Liver (tissue), 9 donors: ENCODE measurements around the gene OMG. TPM values are rescaled to one million over a fixed set of nuclear protein-coding genes. Genes with fewer than 3 reads are reported as not detected.

Experiments used
- DNase-seq: peaks from one replicate; pipeline ENCODE4 v3.0.0-alpha.2; 2017; ENCODE audit warnings: low spot score
- H3K27ac ChIP-seq, 2 donors: one replicate each; pipeline ENCODE4 v1.7.0; 2013; ENCODE audit warnings: inconsistent platforms in 2 of 2, low read length in 2 of 2, control low read depth in 1 of 2, low read depth in 1 of 2, mild to moderate bottlenecking in 1 of 2
- H3K27me3 ChIP-seq, 4 donors: one replicate each; pipeline versions ENCODE4 v1.6.1 to v1.7.0; 2013; ENCODE audit warnings: low read length in 3 of 4, inconsistent platforms in 1 of 4, mild to moderate bottlenecking in 1 of 4, moderate library complexity in 1 of 4; ENCODE audit not compliant: control insufficient read depth in 4 of 4, insufficient read depth in 4 of 4
- H3K36me3 ChIP-seq, 4 donors: one replicate each; pipeline versions ENCODE4 v1.6.1 to v1.7.0; 2013; ENCODE audit warnings: low read length in 3 of 4, mild to moderate bottlenecking in 3 of 4, low read depth in 1 of 4, moderate library complexity in 1 of 4; ENCODE audit not compliant: control insufficient read depth in 4 of 4, insufficient read depth in 3 of 4
- H3K4me1 ChIP-seq, 4 donors: one replicate each; pipeline versions ENCODE4 v1.6.1 to v1.7.0; 2013; ENCODE audit warnings: low read length in 3 of 4, mild to moderate bottlenecking in 3 of 4, moderate library complexity in 1 of 4; ENCODE audit not compliant: control insufficient read depth in 4 of 4, insufficient read depth in 4 of 4
- H3K4me3 ChIP-seq, 3 donors: one replicate each; pipeline versions ENCODE4 v1.6.1 to v1.7.0; 2013; ENCODE audit warnings: low read length in 3 of 3, control low read depth in 1 of 3, low read depth in 1 of 3, mild to moderate bottlenecking in 1 of 3
- H3K9ac ChIP-seq, 2 donors: one replicate each; pipeline ENCODE4 v1.7.0; 2013; ENCODE audit warnings: low read length in 2 of 2, mild to moderate bottlenecking in 2 of 2, moderate library complexity in 2 of 2, control low read depth in 1 of 2, low read depth in 1 of 2
- H3K9me3 ChIP-seq, 4 donors: one replicate each; pipeline versions ENCODE4 v1.6.1 to v1.7.0; 2013; ENCODE audit warnings: low read length in 3 of 4; ENCODE audit not compliant: control insufficient read depth in 4 of 4
- EGR1 ChIP-seq, 2 donors: IDR thresholded peaks; 2 replicates each; pipeline ENCODE4 v1.6.1; 2016 to 2018; ENCODE audit warnings: antibody characterized with exemption in 2 of 2, low read depth in 2 of 2
- FOXA1 ChIP-seq: IDR thresholded peaks from 2 replicates; pipeline ENCODE4 v1.6.1; 2016; ENCODE audit warnings: antibody characterized with exemption
- FOXA2 ChIP-seq: IDR thresholded peaks from 2 replicates; pipeline ENCODE4 v1.6.1; 2016; ENCODE audit warnings: antibody characterized with exemption
- GABPA ChIP-seq, 2 donors: IDR thresholded peaks in 1 of 2; conservative IDR thresholded peaks in 1 of 2; 2 replicates each; pipeline ENCODE4 v1.6.1; 2016; ENCODE audit warnings: antibody characterized with exemption in 2 of 2, mild to moderate bottlenecking in 1 of 2, moderate library complexity in 1 of 2
- HNF4A ChIP-seq, 2 donors: conservative IDR thresholded peaks; 2 replicates each; pipeline ENCODE4 v1.6.1; 2016; ENCODE audit warnings: antibody characterized with exemption in 2 of 2, mild to moderate bottlenecking in 2 of 2
- HNF4G ChIP-seq: IDR thresholded peaks from 2 replicates; pipeline ENCODE4 v1.6.1; 2016; ENCODE audit warnings: antibody characterized with exemption
- JUND ChIP-seq, 2 donors: IDR thresholded peaks; 2 replicates each; pipeline ENCODE4 v1.6.1; 2016; ENCODE audit warnings: antibody characterized with exemption in 2 of 2
- NR2F2 ChIP-seq: IDR thresholded peaks from 2 replicates; pipeline ENCODE4 v1.6.1; 2016; ENCODE audit warnings: antibody characterized with exemption
- RAD21 ChIP-seq, 2 donors: IDR thresholded peaks; 2 replicates each; pipeline ENCODE4 v1.6.1; 2016; ENCODE audit warnings: antibody characterized with exemption in 2 of 2, mild to moderate bottlenecking in 2 of 2
- RXRA ChIP-seq, 2 donors: IDR thresholded peaks; 2 replicates each; pipeline ENCODE4 v1.6.1; 2017 to 2018; ENCODE audit warnings: antibody characterized with exemption in 2 of 2, mild to moderate bottlenecking in 1 of 2
- SP1 ChIP-seq: IDR thresholded peaks from 2 replicates; pipeline ENCODE4 v1.6.1; 2018; ENCODE audit warnings: antibody characterized with exemption, mild to moderate bottlenecking
- TAF1 ChIP-seq: conservative IDR thresholded peaks from 2 replicates; pipeline ENCODE4 v1.6.1; 2016; ENCODE audit warnings: antibody characterized with exemption, mild to moderate bottlenecking
- YY1 ChIP-seq: IDR thresholded peaks from 2 replicates; pipeline ENCODE4 v1.6.1; 2016; ENCODE audit warnings: antibody characterized with exemption, mild to moderate bottlenecking
- WGBS: extraction: QIAGEN DNeasy Blood & Tissue Kit; methylation state at CpG from one replicate; pipeline ENCODE4 v1.1.7; 2013; 5-methylcytosine and 5-hydroxymethylcytosine counted together
- polyA plus RNA-seq, 2 donors: library from polyadenylated mRNA; stranded (reverse) in 1 of 2; unstranded in 1 of 2; fragments of 200-250 nt in 1 of 2; fragments of >200 nt in 1 of 2; fragmentation: Nextera tagmentation in 1 of 2; extraction: Ambion mirVana in 1 of 2; gene quantifications; one replicate each; pipeline versions ENCODE4 v1.2.1 to v1.2.3, GENCODE V29; 2013 to 2015
- total RNA-seq, 2 donors: library from RNA; depleted of rRNA; stranded (reverse); fragments of >200 nt; gene quantifications; one replicate each; pipeline ENCODE4 v1.2.3, GENCODE V29; 2014
- TF ChIP-seq, protein P1 (sequence below): IDR thresholded peaks from 2 replicates; pipeline ENCODE4 v1.6.1; 2016; ENCODE audit warnings: antibody characterized with exemption
- TF ChIP-seq, protein P2 (sequence below): IDR thresholded peaks from 2 replicates; pipeline ENCODE4 v1.6.1; 2016; ENCODE audit warnings: antibody characterized with exemption
- TF ChIP-seq, protein P3 (sequence below): fragments of 150-350 bp; IDR thresholded peaks from 2 replicates; pipeline ENCODE4 v1.5.1; 2017; ENCODE audit warnings: improper control_type of control experiment, low read depth, low read length; ENCODE audit not compliant: missing input control
- TF ChIP-seq, protein P4 (sequence below): IDR thresholded peaks from 2 replicates; pipeline ENCODE4 v1.6.1; 2016; ENCODE audit warnings: antibody characterized with exemption, mild to moderate bottlenecking
- TF ChIP-seq, protein P5 (sequence below): IDR thresholded peaks from 2 replicates; pipeline ENCODE4 v1.6.1; 2016; ENCODE audit warnings: antibody characterized with exemption
- donor health status: healthy.
- donor health status: healthy.
- donor health status: healthy.
- donor health status: healthy.
- donor health status: healthy.

OMG gene
- total and polyA plus RNA-seq, 4 donors, result 0.05 to 2.1 (median 0.19) TPM

DNA sequence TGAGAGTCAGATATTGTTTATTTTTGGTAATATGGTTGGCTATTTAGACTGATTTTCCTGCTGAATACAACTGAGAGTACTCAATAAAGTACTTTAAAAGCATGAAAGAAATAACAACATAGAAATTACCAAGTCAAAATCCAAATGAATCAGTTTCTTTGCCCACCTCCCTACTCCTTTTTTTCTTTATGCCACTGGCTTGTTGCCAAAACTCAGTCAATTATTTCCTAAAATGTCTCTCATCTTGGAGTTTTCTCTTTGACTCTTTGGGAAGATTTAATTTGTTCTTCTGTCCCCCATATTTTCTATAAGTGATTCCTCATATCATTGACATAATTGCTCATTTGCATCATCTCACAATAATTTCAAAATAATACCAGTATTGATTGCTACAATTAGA, 2.6 kb upstream of the OMG start:
- no peak overlapping the region for H3K27ac ChIP-seq
- no peaks in the 10 kb centered on the region for H3K4me1 ChIP-seq
- H3K4me3 ChIP-seq, result no peak overlapping the region
- TF ChIP-seq TAF1 (no peak), JUND (IDR thresholded peaks at IDR 0.05) (no peak), FOXA1 (no peak), FOXA2 (no peak), EGR1 (IDR thresholded peaks at IDR 0.05; ENCODE audit: low read depth in 2 of 2) (no peak), YY1 (no peak)
- TF ChIP-seq, protein P1, sequence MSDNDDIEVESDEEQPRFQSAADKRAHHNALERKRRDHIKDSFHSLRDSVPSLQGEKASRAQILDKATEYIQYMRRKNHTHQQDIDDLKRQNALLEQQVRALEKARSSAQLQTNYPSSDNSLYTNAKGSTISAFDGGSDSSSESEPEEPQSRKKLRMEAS, result no peak
- TF ChIP-seq, protein P2, sequence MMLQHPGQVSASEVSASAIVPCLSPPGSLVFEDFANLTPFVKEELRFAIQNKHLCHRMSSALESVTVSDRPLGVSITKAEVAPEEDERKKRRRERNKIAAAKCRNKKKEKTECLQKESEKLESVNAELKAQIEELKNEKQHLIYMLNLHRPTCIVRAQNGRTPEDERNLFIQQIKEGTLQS, result no peak
- no peak overlapping the region for H3K9ac ChIP-seq
- no peaks in the 10 kb centered on the region for H3K9me3 ChIP-seq
- H3K36me3 ChIP-seq, result peaks cover 0 to 2% (median 0%) of the 10 kb centered on the region in 4 donors
- DNase-seq, result no peak
- no peaks in the 10 kb centered on the region for H3K27me3 ChIP-seq

DNA sequence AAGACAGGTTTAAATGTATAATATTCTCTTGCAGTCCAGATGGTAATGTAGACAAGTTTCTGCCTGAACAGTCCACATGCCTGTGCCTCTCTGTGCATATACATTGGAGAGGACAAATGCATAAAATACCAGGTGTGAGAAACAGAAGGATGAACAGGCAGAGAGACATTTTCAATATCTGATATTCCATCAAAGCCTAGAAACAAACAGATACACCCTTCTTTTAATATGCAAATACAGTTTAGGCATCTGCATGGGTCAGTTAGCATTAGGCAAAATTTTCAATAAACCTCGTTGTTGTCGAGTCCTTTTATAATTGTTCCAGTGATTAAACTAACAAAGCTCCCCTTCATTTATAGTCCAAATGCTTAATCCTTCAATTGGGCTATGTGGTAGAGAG, 897 bp downstream of the OMG start:
- Histone ChIP-seq H3K9ac (no peak overlapping the region), H3K4me1 (no peaks in the 10 kb centered on the region), H3K4me3 (no peak overlapping the region), H3K36me3 (peaks cover 0 to 4% (median 2%) of the 10 kb centered on the region in 4 donors), H3K9me3 (no peaks in the 10 kb centered on the region), H3K27me3 (no peaks in the 10 kb centered on the region), H3K27ac (no peak overlapping the region)
- 92% methylated on average over 2 of the region's 2 CpGs for WGBS
- no peak for DNase-seq
- TF ChIP-seq FOXA1, result no peak
- no peak for TF ChIP-seq SP1
- TF ChIP-seq RAD21 (IDR thresholded peaks at IDR 0.05), result no peak
- TF ChIP-seq, protein P2, result no peak
- no peak for TF ChIP-seq HNF4G
- no peak for TF ChIP-seq EGR1 (IDR thresholded peaks at IDR 0.05; ENCODE audit: low read depth in 2 of 2)
- no peak for TF ChIP-seq HNF4A (conservative IDR thresholded peaks at IDR 0.05)
- TF ChIP-seq, protein P1, result no peak
- TF ChIP-seq, protein P3, sequence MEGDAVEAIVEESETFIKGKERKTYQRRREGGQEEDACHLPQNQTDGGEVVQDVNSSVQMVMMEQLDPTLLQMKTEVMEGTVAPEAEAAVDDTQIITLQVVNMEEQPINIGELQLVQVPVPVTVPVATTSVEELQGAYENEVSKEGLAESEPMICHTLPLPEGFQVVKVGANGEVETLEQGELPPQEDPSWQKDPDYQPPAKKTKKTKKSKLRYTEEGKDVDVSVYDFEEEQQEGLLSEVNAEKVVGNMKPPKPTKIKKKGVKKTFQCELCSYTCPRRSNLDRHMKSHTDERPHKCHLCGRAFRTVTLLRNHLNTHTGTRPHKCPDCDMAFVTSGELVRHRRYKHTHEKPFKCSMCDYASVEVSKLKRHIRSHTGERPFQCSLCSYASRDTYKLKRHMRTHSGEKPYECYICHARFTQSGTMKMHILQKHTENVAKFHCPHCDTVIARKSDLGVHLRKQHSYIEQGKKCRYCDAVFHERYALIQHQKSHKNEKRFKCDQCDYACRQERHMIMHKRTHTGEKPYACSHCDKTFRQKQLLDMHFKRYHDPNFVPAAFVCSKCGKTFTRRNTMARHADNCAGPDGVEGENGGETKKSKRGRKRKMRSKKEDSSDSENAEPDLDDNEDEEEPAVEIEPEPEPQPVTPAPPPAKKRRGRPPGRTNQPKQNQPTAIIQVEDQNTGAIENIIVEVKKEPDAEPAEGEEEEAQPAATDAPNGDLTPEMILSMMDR, result no peak
- TF ChIP-seq NR2F2, result no peak
- TF ChIP-seq YY1, result no peak
- no peak for TF ChIP-seq FOXA2
- TF ChIP-seq, protein P4, sequence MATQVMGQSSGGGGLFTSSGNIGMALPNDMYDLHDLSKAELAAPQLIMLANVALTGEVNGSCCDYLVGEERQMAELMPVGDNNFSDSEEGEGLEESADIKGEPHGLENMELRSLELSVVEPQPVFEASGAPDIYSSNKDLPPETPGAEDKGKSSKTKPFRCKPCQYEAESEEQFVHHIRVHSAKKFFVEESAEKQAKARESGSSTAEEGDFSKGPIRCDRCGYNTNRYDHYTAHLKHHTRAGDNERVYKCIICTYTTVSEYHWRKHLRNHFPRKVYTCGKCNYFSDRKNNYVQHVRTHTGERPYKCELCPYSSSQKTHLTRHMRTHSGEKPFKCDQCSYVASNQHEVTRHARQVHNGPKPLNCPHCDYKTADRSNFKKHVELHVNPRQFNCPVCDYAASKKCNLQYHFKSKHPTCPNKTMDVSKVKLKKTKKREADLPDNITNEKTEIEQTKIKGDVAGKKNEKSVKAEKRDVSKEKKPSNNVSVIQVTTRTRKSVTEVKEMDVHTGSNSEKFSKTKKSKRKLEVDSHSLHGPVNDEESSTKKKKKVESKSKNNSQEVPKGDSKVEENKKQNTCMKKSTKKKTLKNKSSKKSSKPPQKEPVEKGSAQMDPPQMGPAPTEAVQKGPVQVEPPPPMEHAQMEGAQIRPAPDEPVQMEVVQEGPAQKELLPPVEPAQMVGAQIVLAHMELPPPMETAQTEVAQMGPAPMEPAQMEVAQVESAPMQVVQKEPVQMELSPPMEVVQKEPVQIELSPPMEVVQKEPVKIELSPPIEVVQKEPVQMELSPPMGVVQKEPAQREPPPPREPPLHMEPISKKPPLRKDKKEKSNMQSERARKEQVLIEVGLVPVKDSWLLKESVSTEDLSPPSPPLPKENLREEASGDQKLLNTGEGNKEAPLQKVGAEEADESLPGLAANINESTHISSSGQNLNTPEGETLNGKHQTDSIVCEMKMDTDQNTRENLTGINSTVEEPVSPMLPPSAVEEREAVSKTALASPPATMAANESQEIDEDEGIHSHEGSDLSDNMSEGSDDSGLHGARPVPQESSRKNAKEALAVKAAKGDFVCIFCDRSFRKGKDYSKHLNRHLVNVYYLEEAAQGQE, result no peak
- no peak for TF ChIP-seq RXRA (IDR thresholded peaks at IDR 0.05)
- TF ChIP-seq JUND (IDR thresholded peaks at IDR 0.05), result no peak
- TF ChIP-seq TAF1, result no peak
- TF ChIP-seq GABPA (IDR thresholded peaks at IDR 0.05 in 1 of 2, conservative IDR thresholded peaks at IDR 0.05 in 1 of 2), result no peak
- TF ChIP-seq, protein P5, sequence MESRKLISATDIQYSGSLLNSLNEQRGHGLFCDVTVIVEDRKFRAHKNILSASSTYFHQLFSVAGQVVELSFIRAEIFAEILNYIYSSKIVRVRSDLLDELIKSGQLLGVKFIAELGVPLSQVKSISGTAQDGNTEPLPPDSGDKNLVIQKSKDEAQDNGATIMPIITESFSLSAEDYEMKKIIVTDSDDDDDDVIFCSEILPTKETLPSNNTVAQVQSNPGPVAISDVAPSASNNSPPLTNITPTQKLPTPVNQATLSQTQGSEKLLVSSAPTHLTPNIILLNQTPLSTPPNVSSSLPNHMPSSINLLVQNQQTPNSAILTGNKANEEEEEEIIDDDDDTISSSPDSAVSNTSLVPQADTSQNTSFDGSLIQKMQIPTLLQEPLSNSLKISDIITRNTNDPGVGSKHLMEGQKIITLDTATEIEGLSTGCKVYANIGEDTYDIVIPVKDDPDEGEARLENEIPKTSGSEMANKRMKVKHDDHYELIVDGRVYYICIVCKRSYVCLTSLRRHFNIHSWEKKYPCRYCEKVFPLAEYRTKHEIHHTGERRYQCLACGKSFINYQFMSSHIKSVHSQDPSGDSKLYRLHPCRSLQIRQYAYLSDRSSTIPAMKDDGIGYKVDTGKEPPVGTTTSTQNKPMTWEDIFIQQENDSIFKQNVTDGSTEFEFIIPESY, result no peak
